IgD-negative memory B cell (primary cell): ENCODE data around the gene RNF146. TPM values are rescaled to one million over a fixed set of nuclear protein-coding genes. Genes with fewer than 3 reads are reported as not detected.
A peak's percentile ranks its signal among the peaks of the same experiment; 100 is the strongest.
"Not testable (repeated sequence)": the region's sequence is repeated elsewhere in the genome, so short reads cannot be mapped to it uniquely, and the experiment has no call there.

ENCODE experiments used
- H3K27ac Mint-ChIP-seq, 3 donors: one replicate each; pipeline ENCODE4 v1.8.0; 2020 to 2022; ENCODE audit warnings: mild to moderate bottlenecking in 3 of 3, mixed read lengths in 3 of 3, moderate library complexity in 1 of 3
- H3K27me3 Mint-ChIP-seq: one replicate; pipeline ENCODE4 v1.8.0; 2021; ENCODE audit warnings: mixed read lengths
- H3K36me3 Mint-ChIP-seq: one replicate; pipeline ENCODE4 v1.8.0; 2020; ENCODE audit warnings: mild to moderate bottlenecking, mixed read lengths
- H3K4me1 Mint-ChIP-seq, 3 donors: one replicate each; pipeline ENCODE4 v1.8.0; 2020 to 2022; ENCODE audit warnings: mixed read lengths in 3 of 3, mild to moderate bottlenecking in 1 of 3
- H3K4me3 Mint-ChIP-seq, 4 donors: one replicate each; pipeline ENCODE4 v1.8.0; 2020 to 2022; ENCODE audit warnings: mild to moderate bottlenecking in 4 of 4, mixed read lengths in 4 of 4, moderate library complexity in 3 of 4
- H3K9me3 Mint-ChIP-seq, 3 donors: one replicate each; pipeline ENCODE4 v1.8.0; 2020 to 2021; ENCODE audit warnings: mixed read lengths in 3 of 3, mild to moderate bottlenecking in 1 of 3
- polyA plus RNA-seq: library from polyadenylated mRNA; unstranded; fragments of 300-500 nt; fragmentation: Illumina TruSeq; gene quantifications from one replicate; pipeline ENCODE4 v1.2.3, GENCODE V29; 2021

Gene RNF146, protein sequence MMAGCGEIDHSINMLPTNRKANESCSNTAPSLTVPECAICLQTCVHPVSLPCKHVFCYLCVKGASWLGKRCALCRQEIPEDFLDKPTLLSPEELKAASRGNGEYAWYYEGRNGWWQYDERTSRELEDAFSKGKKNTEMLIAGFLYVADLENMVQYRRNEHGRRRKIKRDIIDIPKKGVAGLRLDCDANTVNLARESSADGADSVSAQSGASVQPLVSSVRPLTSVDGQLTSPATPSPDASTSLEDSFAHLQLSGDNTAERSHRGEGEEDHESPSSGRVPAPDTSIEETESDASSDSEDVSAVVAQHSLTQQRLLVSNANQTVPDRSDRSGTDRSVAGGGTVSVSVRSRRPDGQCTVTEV
- 16.4 TPM for polyA plus RNA-seq

DNA sequence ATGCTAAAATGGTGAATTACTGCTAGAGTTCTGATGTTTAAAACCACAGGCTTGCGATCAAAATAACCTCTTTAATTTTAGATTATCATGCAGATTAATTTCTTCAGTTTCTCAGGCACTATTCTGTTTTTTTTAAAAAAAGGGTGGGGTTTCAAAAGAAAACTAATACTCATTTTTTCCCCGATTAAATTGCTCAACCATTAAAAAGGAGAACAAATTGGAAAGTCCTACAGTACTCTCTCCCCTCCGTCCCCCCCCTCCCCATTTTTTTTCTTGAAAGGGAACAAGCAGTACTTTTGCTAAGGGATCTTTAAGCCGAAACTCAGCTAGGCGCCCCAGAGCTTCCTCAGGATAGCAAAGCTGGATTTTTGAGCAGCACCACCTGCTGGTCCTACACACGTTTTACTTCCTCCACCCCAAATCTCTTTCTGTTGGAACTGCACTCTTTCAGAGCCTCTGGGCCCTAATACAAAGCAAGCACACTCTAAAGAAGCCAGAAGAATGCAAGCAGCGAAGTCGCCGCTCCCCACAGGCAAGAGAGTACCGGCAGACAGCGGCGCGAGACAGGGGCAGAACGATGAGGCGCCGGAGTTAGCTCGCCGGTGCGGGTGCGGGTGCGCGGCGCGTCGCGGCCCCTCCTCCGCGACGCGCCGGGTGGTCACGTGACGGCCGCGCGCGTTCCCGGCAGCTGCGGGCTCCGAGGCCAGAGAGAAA, at the start of gene RNF146:
TSS of gene RNF146 (plus strand) at position 687 of the 714 bp plus-strand sequence. CDS start 13,475 bp downstream, outside the sequence.
- H3K4me3 Mint-ChIP-seq: peak within 1 kb of the TSS; percentile 96 to 100 (median 98)
- peaks cover 2% of the 10 kb centered on the region for H3K27me3 Mint-ChIP-seq
- H3K27ac Mint-ChIP-seq: peak within 1 kb of the TSS; percentile 88 to 100 (median 99)
- H3K9me3 Mint-ChIP-seq: peaks cover 0 to 2% (median 0%) of the 10 kb centered on the region in 3 donors
- peaks cover 28 to 32% (median 29%) of the 10 kb centered on the region in 3 donors for H3K4me1 Mint-ChIP-seq
- no peaks in the 10 kb centered on the region for H3K36me3 Mint-ChIP-seq

DNA sequence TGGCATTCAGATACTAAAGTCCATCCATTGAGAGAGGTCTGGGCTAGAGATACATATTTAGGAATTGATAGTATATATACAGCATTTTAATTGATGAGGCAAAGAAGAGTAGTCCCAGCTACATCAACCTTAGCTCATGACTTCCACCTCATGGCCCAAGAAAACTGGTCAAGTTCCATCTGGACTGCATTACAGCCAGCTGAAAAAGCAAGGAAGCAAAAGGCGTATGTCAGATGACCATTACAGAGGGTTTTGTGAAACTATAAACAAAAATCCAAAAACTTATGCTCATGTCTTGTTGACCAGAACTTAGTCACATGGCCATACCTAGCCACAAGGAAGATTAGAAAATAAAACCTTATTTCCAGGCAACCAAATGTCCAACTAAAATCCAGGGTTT, 46.8 kb upstream of the RNF146 start:
- H3K9me3 Mint-ChIP-seq: no peaks in the 10 kb centered on the region
- no peaks in the 10 kb centered on the region for H3K36me3 Mint-ChIP-seq
- H3K27me3 Mint-ChIP-seq: peaks cover 8% of the 10 kb centered on the region
- no peaks in the 10 kb centered on the region for H3K4me1 Mint-ChIP-seq
- no peak overlapping the region for H3K4me3 Mint-ChIP-seq
- H3K27ac Mint-ChIP-seq: no peak overlapping the region

DNA sequence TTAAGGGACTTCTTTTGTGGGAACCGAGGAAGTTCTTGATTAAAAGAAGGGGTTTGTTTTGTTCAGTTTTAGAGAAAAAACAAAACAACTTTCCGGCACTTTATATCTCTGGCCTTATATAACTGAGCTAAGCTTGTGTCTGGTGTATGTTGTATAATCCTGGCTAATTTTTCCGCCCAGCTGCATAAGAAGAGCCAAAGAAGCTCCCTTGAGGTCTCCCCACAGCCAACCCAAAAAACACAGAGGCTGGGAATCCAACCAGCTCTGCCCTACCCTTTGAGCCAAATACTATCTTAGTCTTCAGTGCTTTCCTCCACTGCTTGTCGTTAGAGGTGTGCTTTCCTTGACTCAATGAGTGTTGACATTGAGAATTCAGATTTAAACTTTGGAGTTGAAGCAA, 45.5 kb upstream of the RNF146 start:
- no peaks in the 10 kb centered on the region for H3K36me3 Mint-ChIP-seq
- peaks cover 8% of the 10 kb centered on the region for H3K27me3 Mint-ChIP-seq
- no peaks in the 10 kb centered on the region for H3K4me1 Mint-ChIP-seq
- no peak overlapping the region for H3K27ac Mint-ChIP-seq
- H3K4me3 Mint-ChIP-seq: no peak overlapping the region
- H3K9me3 Mint-ChIP-seq: no peaks in the 10 kb centered on the region

DNA sequence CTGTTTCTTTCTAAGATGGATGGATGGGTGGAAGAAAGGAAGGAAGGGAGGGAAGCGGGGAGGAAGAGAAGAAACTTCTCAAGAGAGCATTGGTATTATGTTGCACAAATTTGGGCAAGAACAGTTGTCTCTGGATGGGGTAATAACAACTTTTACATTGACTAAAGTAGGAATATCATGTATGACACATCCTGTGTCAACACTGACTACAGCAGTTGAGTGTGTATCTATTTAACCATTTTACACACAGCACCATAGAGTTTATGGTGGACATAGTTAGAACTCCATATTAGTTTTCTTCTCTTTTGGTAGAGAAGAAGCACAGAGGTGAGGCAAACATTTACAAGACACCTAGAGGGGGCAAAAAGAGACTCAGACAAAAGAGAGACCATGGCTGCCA, 44.2 kb upstream of the RNF146 start:
- Mint-ChIP-seq H3K27me3 (peaks cover 8% of the 10 kb centered on the region), H3K36me3 (no peaks in the 10 kb centered on the region), H3K9me3 (no peaks in the 10 kb centered on the region), H3K4me1 (no peaks in the 10 kb centered on the region), H3K4me3 (no peak overlapping the region), H3K27ac (no peak overlapping the region)

DNA sequence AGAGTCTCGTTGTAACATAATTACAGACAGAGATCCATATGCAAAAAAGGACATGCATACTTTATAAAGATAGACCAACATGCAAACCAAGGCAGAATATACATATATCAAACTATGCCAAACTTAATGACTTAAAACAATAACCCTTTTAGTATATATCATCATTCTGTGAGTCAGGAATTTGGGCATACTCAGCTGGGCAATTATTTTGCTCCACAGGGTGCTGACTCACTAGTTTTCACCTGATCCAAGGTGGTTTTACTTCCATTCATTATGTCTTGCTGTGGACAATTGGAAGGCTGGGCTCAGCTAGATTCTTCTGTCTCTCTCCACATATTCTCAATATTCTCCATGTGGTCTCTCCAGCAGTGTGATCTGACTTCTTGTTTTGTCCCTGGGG, 41.2 kb upstream of the RNF146 start:
- H3K4me1 Mint-ChIP-seq: no peaks in the 10 kb centered on the region
- H3K27ac Mint-ChIP-seq: no peak overlapping the region
- H3K9me3 Mint-ChIP-seq: peaks cover 0 to 5% (median 2%) of the 10 kb centered on the region in 3 donors

DNA sequence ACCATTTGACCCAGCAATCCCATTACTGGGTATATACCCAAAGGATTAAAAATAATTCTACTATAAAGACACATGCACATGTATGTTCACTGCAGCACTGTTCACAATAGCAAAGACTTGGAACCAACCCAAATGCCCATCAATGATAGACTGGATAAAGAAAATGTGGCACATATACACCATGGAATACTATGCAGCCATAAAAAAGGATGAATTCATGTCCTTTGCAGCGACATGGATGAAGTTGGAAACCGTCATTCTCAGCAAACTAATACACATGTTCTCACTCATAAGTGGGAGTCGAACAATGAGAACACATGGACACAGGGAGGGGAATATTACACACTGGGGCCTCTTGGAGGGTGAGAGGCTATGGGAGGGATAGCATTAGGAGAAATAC, 32.8 kb upstream of the RNF146 start:
- not testable (repeated sequence) for H3K4me3 Mint-ChIP-seq, H3K36me3 Mint-ChIP-seq, H3K27me3 Mint-ChIP-seq, H3K4me1 Mint-ChIP-seq, H3K27ac Mint-ChIP-seq
- peaks cover 1 to 16% (median 15%) of the 10 kb centered on the region in 3 donors for H3K9me3 Mint-ChIP-seq

More for the DNA sequence above, 41.2 kb upstream of the RNF146 start:
- Mint-ChIP-seq H3K27me3 (peaks cover 13% of the 10 kb centered on the region), H3K36me3 (no peaks in the 10 kb centered on the region), H3K4me3 (no peak overlapping the region)

DNA sequence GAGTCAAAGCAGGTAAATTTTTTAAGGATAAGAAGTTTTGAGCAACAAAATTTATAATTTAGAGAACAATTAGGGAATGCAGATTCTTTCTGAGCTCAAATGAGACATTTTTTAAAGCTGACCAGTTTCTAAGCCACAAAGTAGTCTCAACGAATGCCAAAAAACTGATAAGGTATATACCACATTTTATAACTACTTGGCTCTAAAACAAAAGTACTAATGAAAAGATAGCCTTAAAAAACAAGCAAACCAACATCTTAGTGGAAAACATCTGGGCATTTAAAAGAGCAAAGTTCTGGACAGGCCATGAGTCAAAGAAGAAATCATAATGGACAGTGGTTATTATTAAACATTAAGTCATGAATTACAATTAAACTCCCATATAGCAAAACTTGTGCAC, 23.2 kb upstream of the RNF146 start:
- Mint-ChIP-seq H3K27me3 (no peaks in the 10 kb centered on the region), H3K9me3 (peaks cover 0 to 2% (median 0%) of the 10 kb centered on the region in 3 donors), H3K27ac (no peak overlapping the region), H3K4me1 (no peaks in the 10 kb centered on the region), H3K4me3 (no peak overlapping the region), H3K36me3 (no peaks in the 10 kb centered on the region)

DNA sequence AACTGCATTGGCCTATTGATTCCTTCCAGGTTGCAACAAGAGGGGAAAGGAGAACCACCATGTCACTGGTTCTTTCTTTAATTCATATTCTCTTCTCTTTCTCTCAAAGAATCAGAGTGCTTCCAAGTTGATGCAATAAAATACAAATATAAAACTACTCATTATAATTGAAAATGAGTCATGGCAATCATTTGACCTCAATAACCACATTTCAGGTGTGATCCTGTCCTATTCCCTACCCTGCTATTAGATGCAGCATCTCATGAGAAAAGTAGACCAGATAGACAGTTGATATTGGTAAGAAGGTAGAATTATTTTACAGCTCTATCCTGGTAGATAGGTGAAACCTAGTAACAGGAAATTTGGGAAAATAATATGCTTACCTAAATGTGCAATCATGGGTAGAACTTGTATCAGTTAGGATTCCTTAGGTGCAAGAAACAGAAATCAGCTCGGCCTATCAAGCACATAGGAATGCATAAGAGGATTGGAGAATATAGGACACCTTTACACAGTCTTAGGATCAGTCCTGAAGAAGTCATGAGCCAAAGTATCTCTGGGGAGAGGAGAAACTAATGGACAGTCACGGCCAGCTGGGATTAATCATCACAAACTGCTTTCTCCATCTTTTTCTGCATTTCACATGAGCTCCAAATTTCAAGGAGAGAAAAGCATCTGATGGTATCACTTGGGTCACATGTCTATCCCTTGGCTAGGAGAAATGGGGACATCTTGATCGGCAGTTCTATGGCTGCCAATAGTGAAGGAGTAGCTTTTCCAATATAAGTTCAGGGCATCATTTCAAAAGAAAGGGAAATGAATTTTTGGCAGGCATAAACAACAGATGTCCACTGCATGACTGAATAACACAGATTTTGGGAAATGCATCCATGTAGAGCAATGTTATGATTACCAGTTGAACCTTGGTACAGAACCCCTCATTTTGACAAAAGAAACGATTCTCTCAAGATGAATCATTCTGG, 19.3 kb upstream of the RNF146 start:
- Mint-ChIP-seq H3K27me3 (no peaks in the 10 kb centered on the region), H3K36me3 (no peaks in the 10 kb centered on the region), H3K4me3 (no peak overlapping the region), H3K27ac (no peak overlapping the region), H3K9me3 (no peaks in the 10 kb centered on the region), H3K4me1 (no peaks in the 10 kb centered on the region)

DNA sequence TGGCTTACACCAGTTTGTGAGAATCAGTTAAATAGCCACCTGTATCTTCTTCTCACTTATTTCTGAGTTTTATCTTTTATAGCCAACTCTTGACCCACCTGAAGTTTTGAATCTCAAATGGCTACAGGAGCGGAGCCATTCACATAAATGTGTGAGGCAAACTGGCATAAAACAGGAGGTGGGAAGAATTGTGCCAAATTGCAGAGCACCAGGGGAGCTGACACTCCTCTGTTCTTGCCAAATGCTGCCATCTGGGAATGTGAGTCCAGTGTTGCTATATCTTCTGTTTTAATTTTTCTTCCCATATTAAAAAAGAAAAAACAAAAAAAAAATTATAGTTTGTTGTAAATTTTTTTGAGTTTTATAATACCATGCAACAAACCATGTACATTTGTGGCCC, 17.0 kb upstream of the RNF146 start:
- Mint-ChIP-seq H3K4me1 (no peaks in the 10 kb centered on the region), H3K4me3 (no peak overlapping the region), H3K27ac (no peak overlapping the region), H3K27me3 (no peaks in the 10 kb centered on the region), H3K9me3 (no peaks in the 10 kb centered on the region), H3K36me3 (no peaks in the 10 kb centered on the region)

DNA sequence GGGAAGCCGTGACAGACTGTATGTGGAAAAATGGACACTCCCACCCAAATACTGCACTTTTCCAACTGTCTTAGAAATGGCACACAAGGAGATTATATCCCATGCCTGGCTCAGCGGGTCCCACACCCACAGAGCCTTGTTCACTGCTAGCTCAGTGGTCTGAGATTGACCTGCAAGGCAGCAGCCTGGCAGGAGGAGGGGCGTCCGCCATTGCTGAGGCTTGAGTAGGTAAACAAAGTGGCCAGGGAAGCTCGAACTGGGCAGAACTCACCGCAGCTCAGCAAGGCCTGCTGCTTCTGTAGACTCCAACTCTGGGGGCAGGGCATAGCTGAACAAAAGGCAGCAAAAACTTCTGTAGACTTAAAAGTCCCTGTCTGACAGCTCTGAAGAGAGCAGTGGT, 11.4 kb upstream of the RNF146 start:
- peaks cover 0 to 2% (median 0%) of the 10 kb centered on the region in 3 donors for H3K9me3 Mint-ChIP-seq
- H3K4me1 Mint-ChIP-seq: no peaks in the 10 kb centered on the region
- H3K27ac Mint-ChIP-seq: no peak overlapping the region
- H3K4me3 Mint-ChIP-seq: no peak overlapping the region
- no peaks in the 10 kb centered on the region for H3K27me3 Mint-ChIP-seq
- H3K36me3 Mint-ChIP-seq: no peaks in the 10 kb centered on the region

DNA sequence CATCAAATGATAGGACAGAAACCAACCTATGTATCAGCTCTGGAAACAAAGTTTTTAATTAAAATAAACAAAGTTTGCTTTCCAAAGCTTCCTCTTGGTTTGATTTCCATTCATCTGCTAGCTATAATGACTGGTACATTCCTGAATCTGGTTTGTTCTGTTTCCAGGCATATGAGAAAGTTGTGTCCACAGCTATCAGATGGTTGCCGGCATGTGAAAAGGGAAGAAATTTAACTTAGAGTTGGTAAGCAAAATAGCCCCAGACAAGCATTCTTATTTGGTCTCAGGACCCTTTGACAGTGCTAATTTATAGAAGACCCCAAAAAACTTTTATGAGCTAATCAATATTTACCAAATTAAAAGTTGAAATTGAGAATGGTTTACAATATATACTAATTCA, 3.8 kb upstream of the RNF146 start:
- H3K36me3 Mint-ChIP-seq: no peaks in the 10 kb centered on the region
- H3K27me3 Mint-ChIP-seq: peaks cover 2% of the 10 kb centered on the region
- no peak overlapping the region for H3K27ac Mint-ChIP-seq
- H3K4me1 Mint-ChIP-seq: peaks cover 8 to 12% (median 10%) of the 10 kb centered on the region in 3 donors
- peaks cover 0 to 4% (median 0%) of the 10 kb centered on the region in 3 donors for H3K9me3 Mint-ChIP-seq
- H3K4me3 Mint-ChIP-seq: no peak overlapping the region

DNA sequence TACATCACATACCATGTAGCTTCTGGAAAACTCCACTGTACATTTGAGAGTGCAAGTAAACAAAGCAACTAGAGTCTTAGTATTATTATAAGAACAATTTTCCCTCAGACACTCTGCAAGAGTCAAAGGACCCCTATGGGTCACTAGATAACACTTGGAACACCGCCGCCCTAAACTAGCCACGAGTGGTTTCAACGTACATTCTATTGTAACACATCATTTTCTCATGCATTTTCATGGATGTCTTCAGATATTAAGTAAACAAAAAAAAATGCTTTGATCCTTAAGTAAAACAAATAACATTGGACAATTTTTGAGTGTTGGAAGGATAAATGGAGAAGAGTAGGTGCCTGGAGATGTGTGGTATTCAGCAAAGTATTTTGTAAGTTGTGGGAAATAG, 3.2 kb upstream of the RNF146 start:
- H3K36me3 Mint-ChIP-seq: no peaks in the 10 kb centered on the region
- H3K4me3 Mint-ChIP-seq: peak overlapping the region in 1 of 4 donors; percentile 64
- peaks cover 14 to 18% (median 15%) of the 10 kb centered on the region in 3 donors for H3K4me1 Mint-ChIP-seq
- H3K9me3 Mint-ChIP-seq: peaks cover 0 to 4% (median 0%) of the 10 kb centered on the region in 3 donors
- H3K27me3 Mint-ChIP-seq: peaks cover 2% of the 10 kb centered on the region
- no peak overlapping the region for H3K27ac Mint-ChIP-seq

DNA sequence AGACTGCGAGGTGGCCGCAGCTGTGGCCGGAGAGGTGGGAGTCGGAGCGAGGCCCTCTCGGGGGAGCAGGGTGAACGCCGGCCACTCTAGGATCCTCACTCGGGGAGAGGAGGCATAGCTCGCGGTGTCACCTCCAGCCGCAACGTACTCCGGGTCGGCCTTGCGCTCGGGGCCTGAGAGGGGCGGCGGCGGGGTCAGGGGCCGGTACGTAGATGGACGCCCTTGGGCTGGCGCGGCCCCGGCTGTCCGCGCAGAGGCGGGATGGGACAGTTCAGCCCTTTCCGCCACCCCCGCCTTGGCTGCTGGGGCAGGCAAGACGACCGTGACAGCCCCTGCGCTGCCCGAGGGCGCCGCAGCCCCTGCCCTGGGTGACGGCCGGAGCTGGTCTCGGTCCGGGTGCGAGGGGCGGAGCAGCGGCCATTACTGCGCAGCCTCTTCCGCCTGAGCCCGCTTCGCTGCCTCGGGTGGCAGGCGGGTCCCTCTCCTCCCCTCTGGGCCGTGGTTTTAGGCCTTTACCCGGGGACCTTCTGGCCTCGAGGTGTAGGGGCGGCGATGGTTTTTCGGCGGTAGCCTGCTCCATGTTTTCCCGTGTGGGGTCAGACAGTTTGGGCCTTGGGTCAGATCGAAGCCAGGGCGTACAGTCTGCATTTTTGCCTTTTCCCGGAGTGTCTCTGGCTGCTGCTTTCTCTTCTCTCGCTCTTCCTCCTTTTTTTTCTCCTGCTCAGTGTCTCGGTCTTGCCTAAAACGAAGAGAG, 405 bp downstream of the RNF146 start:
- H3K4me1 Mint-ChIP-seq: peaks cover 30 to 32% (median 30%) of the 10 kb centered on the region in 3 donors
- peaks cover 0 to 2% (median 0%) of the 10 kb centered on the region in 3 donors for H3K9me3 Mint-ChIP-seq
- H3K27ac Mint-ChIP-seq: peak overlapping the region; percentile 88 to 100 (median 94)
- peak overlapping the region; percentile 96 to 100 (median 98) for H3K4me3 Mint-ChIP-seq
- peaks cover 2% of the 10 kb centered on the region for H3K27me3 Mint-ChIP-seq
- H3K36me3 Mint-ChIP-seq: no peaks in the 10 kb centered on the region
